HepG2 (cell line): Measurements from ENCODE around the gene SLC11A1. TPM values are rescaled to one million over a fixed set of nuclear protein-coding genes. Genes with fewer than 3 reads are reported as not detected.

Source experiments
- GLMP ChIP-seq: sonication (generic); formaldehyde crosslinking; IDR thresholded peaks from 2 replicates; pipeline ENCODE4 v1.9.0; 2021; ENCODE audit warnings: missing genetic modification reagents, mild to moderate bottlenecking, borderline replicate concordance
- IKZF5 ChIP-seq: IDR thresholded peaks from 2 replicates; pipeline ENCODE4 v1.6.1; 2018; ENCODE audit warnings: missing genetic modification reagents, mild to moderate bottlenecking, missing compliant biosample characterization
- KAT7 ChIP-seq: IDR thresholded peaks from 2 replicates; pipeline ENCODE4 v1.6.1; 2018; ENCODE audit warnings: borderline replicate concordance, missing compliant biosample characterization
- MZF1 ChIP-seq: sonication (generic); formaldehyde crosslinking; IDR thresholded peaks from 2 replicates; pipeline ENCODE4 v1.8.1; 2023; ENCODE audit warnings: mild to moderate bottlenecking, missing genetic modification reagents, borderline replicate concordance
- NFKB2 ChIP-seq: sonication (generic); formaldehyde crosslinking; IDR thresholded peaks from 2 replicates; pipeline ENCODE4 v1.4.0; 2020; ENCODE audit warnings: missing genetic modification reagents, borderline replicate concordance
- NFYC ChIP-seq: IDR thresholded peaks from 2 replicates; pipeline ENCODE4 v1.6.1; 2016; ENCODE audit warnings: missing genetic modification reagents, missing compliant biosample characterization
- RNF2 ChIP-seq: fragments of 450-650 bp; conservative IDR thresholded peaks from 2 replicates; pipeline ENCODE4 v1.6.1; 2016; ENCODE audit warnings: low read depth
- ZBED4 ChIP-seq: sonication (generic); formaldehyde crosslinking; IDR thresholded peaks from 2 replicates; pipeline ENCODE4 v1.4.0; 2020; ENCODE audit warnings: missing genetic modification reagents, borderline replicate concordance
- ZFP91 ChIP-seq: sonication (generic); formaldehyde crosslinking; IDR thresholded peaks from 2 replicates; pipeline ENCODE4 v1.9.0; 2022; ENCODE audit warnings: missing genetic modification reagents, mild to moderate bottlenecking, borderline replicate concordance
- ZNF598 ChIP-seq: sonication (generic); formaldehyde crosslinking; IDR thresholded peaks from 2 replicates; pipeline ENCODE4 v1.5.1; 2020; ENCODE audit warnings: mild to moderate bottlenecking, missing genetic modification reagents, borderline replicate concordance
- ZNF616 ChIP-seq: sonication (generic); formaldehyde crosslinking; IDR thresholded peaks from 2 replicates; pipeline ENCODE4 v1.5.0; 2020; ENCODE audit warnings: low read depth, mild to moderate bottlenecking, missing genetic modification reagents
- ZNF646 ChIP-seq: sonication (generic); formaldehyde crosslinking; IDR thresholded peaks from 2 replicates; pipeline ENCODE4 v1.9.0; 2021; ENCODE audit warnings: mild to moderate bottlenecking, missing genetic modification reagents
- polyA plus RNA-seq, 8 experiments: library from polyadenylated mRNA; depleted of rRNA in 3 of 8; stranded (reverse) in 7 of 8; unstranded in 1 of 8; fragments of >200 nt; fragmentation: Illumina TruSeq in 4 of 8; extraction: Trizol in 4 of 8; gene quantifications; 2 replicates each; pipeline versions ENCODE4 v1.2.1 to v1.2.3, GENCODE V29; 2011 to 2016; ENCODE audit warnings: low read depth in 4 of 8, missing spikeins in 1 of 8, mixed read lengths in 1 of 8; ENCODE audit not compliant: insufficient read depth in 1 of 8
- total RNA-seq, 5 experiments: library from RNA; depleted of rRNA; stranded (reverse); fragments of >200 nt; fragmentation: Illumina TruSeq; extraction: Trizol; gene quantifications; 2 replicates each; pipeline ENCODE4 v1.2.3, GENCODE V29; 2016; ENCODE audit warnings: low read depth in 1 of 5

The SLC11A1 gene
- total and polyA plus RNA-seq, 2 of the 13 experiments (the other 11 are each of a cell fraction or from before 2014, with no cell fraction given) = 0.33 to 2.3 TPM

- peak; percentile 73; the same call in 1 of the 2 replicates for TF ChIP-seq ZFP91 (CRISPR knock-in tag)
- no peak for TF ChIP-seq IKZF5
- no peak for TF ChIP-seq KAT7 (CRISPR knock-in tag)
- no peak; the same call in 1 of the 2 replicates for TF ChIP-seq RNF2
- no peak for TF ChIP-seq NFKB2 (CRISPR knock-in tag)
- TF ChIP-seq NFYC (CRISPR knock-in tag) = no peak
- TF ChIP-seq ZNF598 (CRISPR knock-in tag) = peak; percentile 72; the same call in 1 of the 2 replicates
- no peak for TF ChIP-seq MZF1 (CRISPR knock-in tag)
- TF ChIP-seq ZNF616 (CRISPR knock-in tag) = no peak
- TF ChIP-seq GLMP (CRISPR knock-in tag) = no peak
- TF ChIP-seq ZNF646 (CRISPR knock-in tag) = no peak
- TF ChIP-seq ZBED4 (CRISPR knock-in tag) = no peak
Observed at GRCh38 chr2:218389333-218390150, 7.5 kb downstream of the SLC11A1 start (continued).
